Effector CD4-positive, alpha-beta T cell (primary cell): ENCODE results near the gene LCN2. TPM values are rescaled to one million over a fixed set of nuclear protein-coding genes. Genes with fewer than 3 reads are reported as not detected.
"Not testable (repeated sequence)": the region's sequence is repeated elsewhere in the genome, so short reads cannot be mapped to it uniquely, and the experiment has no call there.

Experiments
- DNase-seq: peaks from one replicate; pipeline ENCODE4 v3.0.0-alpha.2; 2020
- total RNA-seq: gene quantifications from one replicate; lab custom pipeline; 2026; lab: John Stamatoyannopoulos, UW

The LCN2 gene
- total RNA-seq, result not detected

DNA sequence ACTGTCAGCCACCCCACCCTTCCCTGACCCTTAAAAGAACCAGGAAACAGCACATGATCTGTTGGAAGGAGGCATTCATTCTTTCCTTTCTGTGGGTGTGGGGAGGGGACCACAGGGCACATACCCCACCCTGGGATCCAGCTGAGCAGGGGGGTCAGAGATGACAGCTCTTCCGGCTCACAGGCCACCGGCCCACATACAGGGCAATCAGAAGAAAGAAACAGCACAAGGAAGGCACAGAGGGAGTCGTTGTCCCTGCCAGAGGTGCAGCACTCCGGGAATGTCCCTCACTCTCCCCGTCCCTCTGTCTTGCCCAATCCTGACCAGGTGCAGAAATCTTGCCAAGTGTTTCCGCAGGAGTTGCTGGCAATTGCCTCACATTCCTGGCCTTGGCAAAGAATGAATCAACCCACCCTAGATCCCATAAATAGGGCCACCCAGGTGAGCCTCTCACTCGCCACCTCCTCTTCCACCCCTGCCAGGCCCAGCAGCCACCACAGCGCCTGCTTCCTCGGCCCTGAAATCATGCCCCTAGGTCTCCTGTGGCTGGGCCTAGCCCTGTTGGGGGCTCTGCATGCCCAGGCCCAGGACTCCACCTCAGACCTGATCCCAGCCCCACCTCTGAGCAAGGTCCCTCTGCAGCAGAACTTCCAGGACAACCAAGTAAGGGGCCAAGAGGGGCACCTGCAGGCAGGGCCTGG lies at the start of gene LCN2:
Gene LCN2, plus strand, starts transcription at position 453 of the 701 bp plus-strand sequence. Its CDS starts 73 bp downstream, at position 526.
- no peak for DNase-seq

DNA sequence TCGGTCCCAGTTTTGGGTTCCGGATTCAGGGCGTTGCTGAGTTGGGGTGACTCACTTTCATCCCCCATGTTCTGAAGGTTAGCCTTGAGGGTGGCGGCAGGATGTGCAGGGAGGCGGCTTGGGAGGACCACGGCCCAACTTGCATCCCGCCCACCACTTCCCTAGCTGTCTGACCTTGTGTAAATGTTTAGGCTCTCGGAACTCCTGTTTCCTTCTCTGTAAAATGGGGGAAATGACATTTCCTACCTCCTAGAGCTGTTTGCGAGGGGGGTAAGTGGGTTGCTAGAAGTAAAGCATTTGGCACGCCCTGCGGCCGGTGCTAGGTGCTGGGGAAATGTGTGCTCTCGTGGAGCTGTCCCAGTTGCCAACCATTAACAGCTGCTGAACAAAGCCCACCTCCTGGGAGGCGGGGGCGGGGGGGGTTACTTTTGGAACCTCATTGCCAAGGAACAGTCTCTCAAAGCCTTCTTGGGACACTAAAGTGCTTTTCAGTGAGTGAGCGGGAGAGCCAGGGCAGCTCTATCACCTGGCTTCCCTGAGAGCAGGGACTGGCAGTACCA lies 49.2 kb upstream of the LCN2 start:
- no peak for DNase-seq

DNA sequence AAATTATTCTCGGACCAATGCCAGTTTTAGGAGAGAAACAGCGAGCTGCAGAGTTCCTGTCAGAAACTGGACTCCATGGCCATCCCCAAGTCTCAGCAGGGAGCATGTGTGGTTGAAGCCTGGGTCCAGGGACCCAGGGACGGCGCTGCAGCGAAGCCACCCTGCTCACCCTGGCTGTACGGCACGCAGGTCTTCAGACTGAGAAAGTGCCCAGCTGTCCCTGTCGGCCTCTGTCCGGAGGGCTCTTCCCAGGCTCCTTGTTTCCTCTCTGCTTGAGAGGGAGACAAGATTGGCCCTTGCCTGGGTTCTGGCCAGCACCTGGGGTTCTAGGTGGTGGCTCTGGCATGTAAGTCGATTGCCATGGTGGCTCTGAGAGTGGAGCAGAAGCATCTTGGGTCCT lies 48.7 kb upstream of the LCN2 start:
- DNase-seq, result no peak

DNA sequence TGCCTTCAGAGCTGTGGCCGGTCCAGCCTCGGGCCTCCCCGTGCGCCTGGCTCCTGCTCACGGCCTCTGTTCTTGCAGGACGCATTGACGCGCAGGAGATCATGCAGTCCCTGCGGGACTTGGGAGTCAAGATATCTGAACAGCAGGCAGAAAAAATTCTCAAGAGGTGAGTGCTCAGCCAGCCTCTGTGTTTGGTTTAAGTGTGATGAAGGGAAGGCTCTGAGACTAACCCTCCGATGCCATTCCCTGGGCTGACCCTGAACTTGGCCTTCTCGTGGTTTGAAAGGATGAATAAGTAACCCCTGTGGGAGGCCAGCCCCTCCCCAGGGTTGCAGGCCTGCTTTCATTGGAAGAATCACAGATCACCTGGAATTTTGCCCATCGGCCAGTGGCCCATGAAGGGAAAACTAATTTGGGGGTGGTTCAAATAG lies 48.0 kb upstream of the LCN2 start:
- no peak for DNase-seq

DNA sequence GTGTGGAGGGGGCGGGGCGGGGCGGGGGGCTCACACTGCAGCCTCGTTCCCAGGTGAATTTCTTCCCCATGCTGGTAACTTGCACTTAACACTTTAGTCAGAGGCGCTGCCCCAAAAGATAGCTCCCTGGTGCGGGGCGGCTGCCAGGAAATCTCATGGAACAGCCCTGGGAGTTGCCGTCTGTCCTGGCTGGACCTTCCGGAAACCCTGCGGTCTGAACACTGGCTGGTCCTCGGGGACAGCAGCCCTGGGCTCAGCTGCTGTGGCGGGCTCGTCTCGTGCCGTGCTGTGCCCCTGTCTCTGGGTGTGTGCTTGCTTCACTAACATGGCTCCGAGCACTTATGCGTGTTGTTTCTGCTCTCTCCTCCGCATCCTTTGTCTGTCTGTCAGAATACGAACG lies 47.6 kb upstream of the LCN2 start:
- DNase-seq, result no peak

DNA sequence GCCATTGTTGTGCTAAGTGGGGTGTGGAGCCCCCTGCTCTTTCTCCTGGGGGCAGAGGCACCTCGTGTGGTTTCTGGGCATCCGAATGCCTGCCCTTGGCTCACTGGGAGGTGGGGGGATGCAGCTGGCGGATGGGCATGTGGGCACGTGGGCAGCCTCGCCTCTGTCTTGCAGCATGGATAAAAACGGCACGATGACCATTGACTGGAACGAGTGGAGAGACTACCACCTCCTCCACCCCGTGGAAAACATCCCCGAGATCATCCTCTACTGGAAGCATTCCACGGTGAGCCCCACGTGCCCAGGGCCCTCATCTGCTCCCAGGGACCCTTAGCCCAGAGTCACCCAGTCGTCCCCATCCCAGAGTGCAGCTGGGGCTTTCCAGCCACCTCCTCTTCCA lies 47.1 kb upstream of the LCN2 start:
- DNase-seq, result no peak

DNA sequence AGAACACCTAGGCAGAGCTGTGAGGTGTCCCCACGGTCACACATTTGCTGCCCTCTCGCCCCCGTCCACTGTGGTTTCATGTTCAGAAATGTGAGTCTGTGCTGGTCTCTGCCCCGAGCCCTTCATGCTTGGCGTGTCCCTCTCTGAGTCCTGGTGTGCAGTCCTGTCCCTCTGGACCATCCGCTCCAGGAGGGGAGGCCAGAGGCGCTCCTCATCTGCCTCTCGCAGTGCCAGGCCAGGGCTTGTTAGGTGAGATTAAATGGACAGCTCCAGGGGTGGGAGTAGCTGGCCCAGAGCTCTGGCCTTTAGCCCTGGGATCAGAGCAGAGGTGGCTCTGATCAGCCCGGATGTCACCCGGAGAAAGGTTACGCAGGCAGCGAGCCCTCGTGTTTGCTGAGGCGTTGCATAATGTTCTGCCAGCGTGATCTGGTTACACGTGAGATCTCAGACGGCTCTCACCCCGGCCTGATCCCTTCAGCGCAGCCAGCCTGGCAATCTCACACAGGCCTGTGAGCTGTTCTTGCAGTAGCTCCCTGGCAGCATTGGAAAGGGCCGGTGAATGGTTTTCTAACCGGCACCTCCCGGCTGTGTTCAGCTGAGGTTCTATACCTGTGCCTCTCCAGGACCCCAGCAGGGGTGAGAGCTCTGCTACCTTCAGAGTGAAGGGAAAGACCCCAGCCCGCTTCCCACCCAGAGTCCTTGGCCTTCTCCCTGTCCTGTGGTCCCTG lies 46.2 kb upstream of the LCN2 start:
- DNase-seq, result no peak

DNA sequence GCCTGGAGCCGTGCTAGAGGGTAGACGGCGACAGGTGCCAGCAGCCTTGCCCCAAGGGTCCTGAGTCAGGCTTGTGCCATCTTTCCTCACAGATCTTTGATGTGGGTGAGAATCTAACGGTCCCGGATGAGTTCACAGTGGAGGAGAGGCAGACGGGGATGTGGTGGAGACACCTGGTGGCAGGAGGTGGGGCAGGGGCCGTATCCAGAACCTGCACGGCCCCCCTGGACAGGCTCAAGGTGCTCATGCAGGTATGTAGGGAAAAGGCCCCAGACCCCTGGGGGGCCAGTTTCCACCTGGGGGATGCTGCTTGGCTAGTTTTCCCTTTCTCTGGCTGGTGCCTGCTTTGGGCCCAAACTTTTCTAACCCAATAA lies 45.7 kb upstream of the LCN2 start:
- peak; percentile 20 for DNase-seq

DNA sequence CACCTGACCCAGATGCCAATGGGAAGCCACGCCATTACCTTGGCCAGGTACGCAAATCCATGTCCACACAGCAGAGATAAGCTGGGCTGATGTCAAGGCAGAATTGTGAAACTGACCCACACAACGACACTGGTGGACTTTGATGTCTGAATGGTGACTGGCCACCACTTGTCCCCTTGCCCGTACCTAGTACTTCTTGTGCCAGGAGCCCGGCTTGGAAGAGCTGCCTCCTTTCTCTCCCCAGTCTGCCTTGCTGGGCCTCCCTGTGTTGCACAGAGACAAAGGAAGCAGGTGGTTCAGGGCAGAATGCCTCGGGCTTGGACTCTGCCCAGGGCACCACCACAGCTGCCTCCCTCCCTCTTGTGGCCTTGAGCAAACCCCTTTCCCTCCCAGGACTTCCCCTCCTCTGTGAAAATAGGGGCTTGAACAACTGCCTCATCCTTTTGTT lies 45.1 kb upstream of the LCN2 start:
- DNase-seq, result no peak

DNA sequence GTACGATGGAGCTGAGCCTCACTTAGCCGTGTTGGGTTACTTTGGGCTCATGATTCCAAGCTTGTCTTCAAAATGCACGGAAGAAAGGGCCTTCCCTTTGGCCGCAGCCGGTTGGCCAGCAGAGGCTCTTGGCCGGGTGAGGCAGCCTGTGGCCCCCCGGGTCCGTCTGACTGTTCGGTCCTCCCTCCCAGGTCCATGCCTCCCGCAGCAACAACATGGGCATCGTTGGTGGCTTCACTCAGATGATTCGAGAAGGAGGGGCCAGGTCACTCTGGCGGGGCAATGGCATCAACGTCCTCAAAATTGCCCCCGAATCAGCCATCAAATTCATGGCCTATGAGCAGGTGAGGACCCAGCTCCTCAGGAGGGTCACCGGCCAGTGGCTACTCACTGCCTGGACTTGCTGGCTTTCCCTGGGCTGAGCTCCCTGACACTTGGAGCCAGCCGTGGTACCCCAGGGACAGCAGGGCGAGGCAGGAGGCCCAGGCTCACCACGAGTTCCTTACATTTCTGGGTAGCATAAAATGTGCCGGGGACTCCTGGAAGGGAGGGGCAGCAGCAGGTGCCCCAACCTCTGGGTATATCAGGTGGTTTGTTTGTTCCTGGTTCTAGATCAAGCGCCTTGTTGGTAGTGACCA lies 43.6 kb upstream of the LCN2 start:
- DNase-seq, result no peak

DNA sequence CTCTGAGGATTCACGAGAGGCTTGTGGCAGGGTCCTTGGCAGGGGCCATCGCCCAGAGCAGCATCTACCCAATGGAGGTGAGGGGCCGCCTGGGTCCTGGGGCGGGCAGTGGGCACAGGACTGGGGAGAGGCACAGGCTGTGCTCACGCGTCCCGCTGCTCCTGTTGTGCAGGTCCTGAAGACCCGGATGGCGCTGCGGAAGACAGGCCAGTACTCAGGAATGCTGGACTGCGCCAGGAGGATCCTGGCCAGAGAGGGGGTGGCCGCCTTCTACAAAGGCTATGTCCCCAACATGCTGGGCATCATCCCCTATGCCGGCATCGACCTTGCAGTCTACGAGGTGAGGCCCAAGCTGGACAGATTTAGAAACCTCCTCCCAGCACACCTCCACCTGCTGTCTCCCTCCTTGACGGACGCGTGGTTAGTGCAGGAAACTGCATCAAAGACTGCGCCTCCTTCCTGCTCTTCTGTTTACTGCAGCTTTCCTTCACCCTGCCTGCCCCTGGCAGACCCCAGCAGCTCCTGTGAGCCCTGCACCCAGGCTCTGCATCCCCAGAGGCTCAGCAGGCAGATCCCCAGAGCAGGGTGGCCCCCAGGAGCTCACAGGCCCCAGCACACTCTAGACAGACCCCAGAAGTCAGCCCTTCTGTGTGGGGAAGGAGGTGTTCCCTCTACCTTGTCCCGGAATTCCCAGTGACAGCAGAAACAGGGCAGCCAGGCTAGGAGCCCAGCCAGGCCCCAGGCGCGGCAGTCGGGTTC lies 42.9 kb upstream of the LCN2 start:
- DNase-seq, result no peak

DNA sequence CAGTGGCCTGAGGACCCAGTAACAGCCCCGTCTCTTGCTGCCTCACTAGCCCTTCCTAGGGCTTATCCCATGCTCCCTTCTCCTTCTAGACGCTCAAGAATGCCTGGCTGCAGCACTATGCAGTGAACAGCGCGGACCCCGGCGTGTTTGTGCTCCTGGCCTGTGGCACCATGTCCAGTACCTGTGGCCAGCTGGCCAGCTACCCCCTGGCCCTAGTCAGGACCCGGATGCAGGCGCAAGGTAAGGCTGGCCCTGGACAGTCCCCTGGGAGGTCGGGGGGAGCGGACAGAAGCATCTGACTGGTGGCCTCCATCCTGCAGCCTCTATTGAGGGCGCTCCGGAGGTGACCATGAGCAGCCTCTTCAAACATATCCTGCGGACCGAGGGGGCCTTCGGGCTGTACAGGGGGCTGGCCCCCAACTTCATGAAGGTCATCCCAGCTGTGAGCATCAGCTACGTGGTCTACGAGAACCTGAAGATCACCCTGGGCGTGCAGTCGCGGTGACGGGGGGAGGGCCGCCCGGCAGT lies 42.2 kb upstream of the LCN2 start:
- no peak for DNase-seq

DNA sequence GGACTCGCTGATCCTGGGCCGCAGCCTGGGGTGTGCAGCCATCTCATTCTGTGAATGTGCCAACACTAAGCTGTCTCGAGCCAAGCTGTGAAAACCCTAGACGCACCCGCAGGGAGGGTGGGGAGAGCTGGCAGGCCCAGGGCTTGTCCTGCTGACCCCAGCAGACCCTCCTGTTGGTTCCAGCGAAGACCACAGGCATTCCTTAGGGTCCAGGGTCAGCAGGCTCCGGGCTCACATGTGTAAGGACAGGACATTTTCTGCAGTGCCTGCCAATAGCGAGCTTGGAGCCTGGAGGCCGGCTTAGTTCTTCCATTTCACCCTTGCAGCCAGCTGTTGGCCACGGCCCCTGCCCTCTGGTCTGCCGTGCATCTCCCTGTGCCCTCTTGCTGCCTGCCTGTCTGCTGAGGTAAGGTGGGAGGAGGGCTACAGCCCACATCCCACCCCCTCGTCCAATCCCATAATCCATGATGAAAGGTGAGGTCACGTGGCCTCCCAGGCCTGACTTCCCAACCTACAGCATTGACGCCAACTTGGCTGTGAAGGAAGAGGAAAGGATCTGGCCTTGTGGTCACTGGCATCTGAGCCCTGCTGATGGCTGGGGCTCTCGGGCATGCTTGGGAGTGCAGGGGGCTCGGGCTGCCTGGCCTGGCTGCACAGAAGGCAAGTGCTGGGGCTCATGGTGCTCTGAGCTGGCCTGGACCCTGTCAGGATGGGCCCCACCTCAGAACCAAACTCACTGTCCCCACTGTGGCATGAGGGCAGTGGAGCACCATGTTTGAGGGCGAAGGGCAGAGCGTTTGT lies 41.6 kb upstream of the LCN2 start:
- no peak for DNase-seq

DNA sequence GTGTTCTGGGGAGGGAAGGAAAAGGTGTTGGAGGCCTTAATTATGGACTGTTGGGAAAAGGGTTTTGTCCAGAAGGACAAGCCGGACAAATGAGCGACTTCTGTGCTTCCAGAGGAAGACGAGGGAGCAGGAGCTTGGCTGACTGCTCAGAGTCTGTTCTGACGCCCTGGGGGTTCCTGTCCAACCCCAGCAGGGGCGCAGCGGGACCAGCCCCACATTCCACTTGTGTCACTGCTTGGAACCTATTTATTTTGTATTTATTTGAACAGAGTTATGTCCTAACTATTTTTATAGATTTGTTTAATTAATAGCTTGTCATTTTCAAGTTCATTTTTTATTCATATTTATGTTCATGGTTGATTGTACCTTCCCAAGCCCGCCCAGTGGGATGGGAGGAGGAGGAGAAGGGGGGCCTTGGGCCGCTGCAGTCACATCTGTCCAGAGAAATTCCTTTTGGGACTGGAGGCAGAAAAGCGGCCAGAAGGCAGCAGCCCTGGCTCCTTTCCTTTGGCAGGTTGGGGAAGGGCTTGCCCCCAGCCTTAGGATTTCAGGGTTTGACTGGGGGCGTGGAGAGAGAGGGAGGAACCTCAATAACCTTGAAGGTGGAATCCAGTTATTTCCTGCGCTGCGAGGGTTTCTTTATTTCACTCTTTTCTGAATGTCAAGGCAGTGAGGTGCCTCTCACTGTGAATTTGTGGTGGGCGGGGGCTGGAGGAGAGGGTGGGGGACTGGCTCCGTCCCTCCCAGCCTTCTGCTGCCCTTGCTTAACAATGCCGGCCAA lies 40.8 kb upstream of the LCN2 start:
- no peak for DNase-seq

DNA sequence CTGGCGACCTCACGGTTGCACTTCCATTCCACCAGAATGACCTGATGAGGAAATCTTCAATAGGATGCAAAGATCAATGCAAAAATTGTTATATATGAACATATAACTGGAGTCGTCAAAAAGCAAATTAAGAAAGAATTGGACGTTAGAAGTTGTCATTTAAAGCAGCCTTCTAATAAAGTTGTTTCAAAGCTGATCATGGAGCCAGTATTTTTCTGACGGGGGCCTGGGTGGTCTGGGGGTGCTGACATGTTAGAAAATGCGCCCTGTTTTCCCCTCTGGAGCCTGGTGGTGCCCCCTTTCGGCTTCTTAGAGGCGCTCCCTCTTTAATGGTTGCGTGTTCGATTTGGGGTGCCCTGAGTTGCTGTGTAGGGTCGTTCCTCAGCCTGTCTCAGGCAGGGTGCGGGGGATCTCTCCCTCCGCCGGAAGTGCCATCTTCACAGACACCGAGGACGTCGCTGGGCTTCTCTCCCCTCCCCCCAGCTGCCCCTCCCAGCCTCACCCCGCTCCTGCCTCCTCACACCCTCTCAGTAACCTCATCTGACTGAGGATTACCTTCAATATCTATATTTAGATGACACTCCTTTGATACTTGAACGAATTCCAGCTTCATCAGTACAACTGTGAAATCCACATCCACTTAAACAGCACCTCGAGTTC lies 40.1 kb upstream of the LCN2 start:
- no peak for DNase-seq

DNA sequence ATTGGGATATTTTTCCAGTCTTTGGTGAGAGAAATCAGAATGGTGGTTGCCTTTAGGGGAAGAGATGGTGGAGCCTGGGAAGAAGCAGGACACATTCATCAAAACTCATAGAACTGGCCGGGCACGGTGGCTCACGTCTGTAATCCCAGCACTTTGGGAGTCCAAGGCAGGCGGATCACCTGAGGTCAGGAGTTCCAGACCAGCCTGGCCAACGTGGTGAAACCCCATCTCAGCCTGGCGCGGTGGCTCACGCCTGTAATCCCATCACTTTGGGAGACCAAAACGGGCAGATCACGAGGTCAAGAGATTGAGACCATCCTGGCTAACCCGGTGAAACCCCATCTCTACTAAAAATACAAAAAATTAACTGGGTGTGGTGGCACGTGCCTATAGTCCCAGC lies 37.5 kb upstream of the LCN2 start:
- not testable (repeated sequence) for DNase-seq

DNA sequence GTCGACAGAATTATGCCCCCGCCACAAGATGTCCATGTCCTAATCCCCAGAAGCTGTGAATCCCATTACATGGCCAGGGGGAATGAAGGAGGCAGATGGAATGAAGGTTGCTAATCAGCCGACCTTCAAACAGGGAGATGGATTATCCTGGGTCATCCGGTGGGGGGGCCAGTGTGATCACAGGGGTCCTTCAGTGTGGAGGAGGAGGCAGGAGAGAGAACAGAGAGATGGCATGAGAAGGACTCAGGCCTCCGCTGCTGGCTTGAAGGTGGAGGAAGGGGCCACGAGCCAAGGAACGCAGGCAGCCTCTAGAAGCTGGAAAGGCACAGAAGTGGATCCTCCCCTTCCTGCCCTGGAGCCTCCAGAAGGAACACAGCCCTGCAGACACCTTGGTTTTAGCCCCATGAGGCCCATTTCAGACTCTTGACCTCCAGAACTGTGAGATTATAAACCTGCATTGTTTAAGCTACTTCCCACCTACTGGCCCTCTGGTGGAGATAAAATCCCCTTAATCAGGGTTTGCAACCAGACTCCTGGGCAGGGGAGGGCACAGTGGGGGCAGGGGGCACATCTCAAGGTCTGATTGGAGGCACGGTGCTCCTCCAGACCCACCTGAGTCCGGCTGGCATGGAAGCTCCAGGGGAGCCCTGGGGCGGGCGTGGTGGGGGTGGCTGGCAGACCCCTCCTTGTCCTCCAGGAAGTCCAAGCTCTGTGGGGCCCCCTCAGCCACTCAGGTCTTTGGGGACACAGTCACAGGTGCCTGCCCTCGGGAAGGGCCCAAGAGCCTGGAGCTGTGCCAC lies 35.5 kb upstream of the LCN2 start:
- DNase-seq, result no peak

DNA sequence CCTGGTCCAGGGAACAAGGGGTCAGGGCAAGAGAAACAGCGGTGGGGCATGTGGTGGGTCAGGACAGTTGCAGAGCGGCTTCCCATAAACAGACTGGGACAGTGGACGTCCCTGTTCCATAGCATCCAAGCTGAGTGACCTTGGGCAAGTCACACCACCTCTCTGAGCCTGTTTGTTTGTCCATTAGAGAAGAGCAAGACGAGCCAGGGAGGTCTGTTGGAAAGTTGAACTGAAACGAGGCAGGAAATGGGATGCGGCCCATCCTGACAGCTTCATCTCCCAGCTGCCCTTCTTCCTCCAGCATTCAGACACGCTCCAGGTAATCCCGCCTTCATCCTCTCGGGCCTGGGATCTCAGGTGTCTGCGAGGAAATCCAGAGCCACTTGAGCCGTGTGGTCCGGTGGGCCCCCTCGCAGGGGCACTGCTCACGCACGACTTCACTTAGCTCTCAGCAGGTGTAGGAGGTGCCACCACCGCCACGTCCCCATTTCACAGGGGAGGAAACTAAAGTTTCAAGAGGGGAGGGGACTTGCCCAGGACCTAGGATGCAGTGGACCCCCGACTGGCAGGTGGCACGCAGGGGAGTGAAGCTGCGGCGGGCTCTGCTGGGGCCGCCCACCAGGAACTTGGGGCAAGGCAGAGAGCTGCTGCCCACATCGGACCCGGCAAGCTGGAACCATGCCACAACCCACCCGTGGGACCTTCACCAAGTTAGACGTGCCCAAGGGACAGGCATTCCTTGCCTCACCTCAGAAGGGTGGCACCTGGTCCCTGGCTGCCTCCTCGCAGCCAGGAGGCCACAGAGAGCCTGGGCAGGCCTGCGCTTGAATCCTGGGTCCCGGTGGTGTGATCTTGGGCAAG lies 34.7 kb upstream of the LCN2 start:
- no peak for DNase-seq
